VCaP (cell line): ENCODE data around the gene OPA3.

ENCODE experiments used
- H3K27ac ChIP-seq: fragments of 450-650 bp; 2 replicates; pipeline ENCODE4 v1.5.1; 2017
- CTCF ChIP-seq: fragments of 450-650 bp; conservative IDR thresholded peaks from 2 replicates; pipeline ENCODE4 v1.5.1; 2017; ENCODE audit warnings: mild to moderate bottlenecking, moderate library complexity

Gene OPA3

DNA sequence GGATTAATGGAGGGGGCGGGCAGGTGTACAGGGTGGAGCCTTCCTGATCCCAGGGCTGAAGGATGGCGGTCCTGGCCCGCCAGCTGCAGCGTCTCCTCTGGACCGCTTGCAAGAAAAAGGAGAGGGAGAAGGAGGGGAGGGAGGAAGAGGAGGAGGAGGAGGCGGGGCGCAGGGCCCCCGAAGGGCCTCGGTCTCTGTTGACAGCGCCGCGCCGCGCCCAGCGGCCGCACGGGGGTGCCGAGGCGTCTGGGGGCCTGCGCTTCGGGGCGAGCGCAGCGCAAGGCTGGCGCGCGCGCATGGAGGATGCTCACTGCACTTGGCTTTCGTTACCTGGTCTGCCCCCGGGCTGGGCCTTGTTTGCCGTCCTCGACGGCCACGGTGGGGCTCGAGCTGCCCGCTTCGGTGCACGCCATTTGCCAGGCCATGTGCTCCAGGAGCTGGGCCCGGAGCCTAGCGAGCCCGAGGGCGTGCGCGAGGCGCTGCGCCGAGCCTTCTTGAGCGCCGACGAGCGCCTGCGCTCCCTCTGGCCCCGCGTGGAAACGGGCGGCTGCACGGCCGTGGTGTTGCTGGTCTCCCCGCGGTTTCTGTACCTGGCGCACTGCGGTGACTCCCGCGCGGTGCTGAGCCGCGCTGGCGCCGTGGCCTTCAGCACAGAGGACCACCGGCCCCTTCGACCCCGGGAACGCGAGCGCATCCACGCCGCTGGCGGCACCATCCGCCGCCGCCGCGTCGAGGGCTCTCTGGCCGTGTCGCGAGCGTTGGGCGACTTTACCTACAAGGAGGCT, 86.0 kb downstream of the OPA3 start, which contains the start of gene PPM1N:
Gene PPM1N, plus strand, starts transcription at position 33 of the 785 bp plus-strand sequence. Its CDS starts 30 bp downstream, at position 63.
- peak within 1 kb of the TSS; percentile 81; the same call in 1 of the 2 replicates for H3K27ac ChIP-seq
- no peak for TF ChIP-seq CTCF

- no peak for TF ChIP-seq CTCF
These were observed 86.8 kb downstream of the OPA3 start for GRCh38 chr19:45497791-45498190.

GRCh38 chr19:45496349-45496953, 88.2 kb downstream of the OPA3 start:
- peak overlapping the region; percentile 81; the same call in 1 of the 2 replicates for H3K27ac ChIP-seq
- no peak for TF ChIP-seq CTCF

More at GRCh38 chr19:45497791-45498190, 86.8 kb downstream of the OPA3 start:
- no peak overlapping the region for H3K27ac ChIP-seq

GRCh38 chr19:45495178-45495577, 89.4 kb downstream of the OPA3 start:
- no peak overlapping the region for H3K27ac ChIP-seq
- TF ChIP-seq CTCF: no peak

DNA sequence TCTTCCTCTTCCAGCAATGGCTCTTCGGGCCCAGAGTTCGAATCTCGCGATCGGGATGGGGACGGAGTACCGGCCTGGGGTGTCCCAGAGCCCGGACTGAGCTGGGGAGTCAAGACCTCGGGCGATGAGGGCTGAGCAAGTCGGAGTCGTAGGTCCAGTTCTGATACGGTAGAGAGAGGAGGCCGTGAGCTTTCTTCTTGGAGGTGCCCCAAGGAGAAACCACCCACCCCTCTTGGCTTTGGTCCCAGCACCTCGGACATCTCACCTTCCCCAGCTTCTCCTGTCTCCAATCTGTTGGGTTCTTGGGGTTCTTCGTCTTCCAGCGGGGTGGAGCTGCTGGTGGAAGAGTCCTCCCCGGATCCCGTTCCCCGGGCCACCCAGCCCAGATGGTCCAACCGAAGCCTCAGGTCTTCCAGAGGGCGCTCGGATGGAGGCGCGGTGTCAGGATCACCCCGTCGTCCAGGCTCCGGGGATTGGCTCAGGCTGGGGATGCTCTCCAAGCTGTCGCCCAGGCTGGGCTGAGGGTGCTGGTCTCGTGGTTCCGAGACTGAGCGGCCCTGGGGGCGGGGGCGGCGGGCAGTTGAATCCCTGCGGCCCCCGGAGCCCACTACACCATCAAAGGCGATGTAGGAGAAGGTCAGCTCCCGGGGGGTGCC, 90.2 kb downstream of the OPA3 start:
- TF ChIP-seq CTCF: no peak
- H3K27ac ChIP-seq: no peak overlapping the region

- TF ChIP-seq CTCF: no peak
- H3K27ac ChIP-seq: no peak overlapping the region
These were observed 91.8 kb downstream of the OPA3 start for GRCh38 chr19:45492627-45493470.
